ENCODE measurements around the gene PPT2. TPM values are rescaled to one million over a fixed set of nuclear protein-coding genes. Genes with fewer than 3 reads are reported as not detected.

PPT2 gene
- total RNA-seq, 4 donors from 2014 or later: 42.8 to 183 (median 72.2) TPM

DNA sequence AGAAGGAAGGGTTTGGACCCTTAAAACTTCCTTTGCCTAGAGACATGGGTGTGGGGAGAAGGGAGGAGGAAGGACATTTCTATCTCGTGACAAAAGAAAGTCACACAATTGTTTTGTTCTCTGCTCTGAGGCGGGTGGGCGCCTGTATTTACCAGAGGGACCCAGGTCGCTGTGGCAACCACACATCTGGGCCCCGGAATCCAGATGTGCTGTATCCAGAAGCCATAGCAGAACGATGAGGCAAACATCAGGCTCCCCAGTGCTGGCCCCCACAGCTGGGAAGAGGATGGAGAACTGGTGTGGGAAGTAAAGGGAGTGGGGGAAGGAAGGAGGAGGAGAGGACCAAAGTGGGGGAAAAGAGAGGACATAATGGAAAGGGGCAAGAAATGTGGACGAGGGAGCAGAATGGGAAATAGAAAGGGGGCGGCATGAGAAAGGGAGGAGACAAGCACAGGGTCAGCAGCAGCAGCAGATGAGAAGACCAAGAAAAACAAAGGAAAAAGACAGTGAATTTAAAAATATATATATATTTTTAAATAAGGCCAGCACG, 41.4 kb upstream of the PPT2 start:
- Histone ChIP-seq H3K9me3 (no peaks in the 10 kb centered on the region), H3K4me3 (no peak overlapping the region), H3K27ac (peak overlapping the region; percentile 92), H3K4me1 (peaks cover 67% of the 10 kb centered on the region), H3K27me3 (no peaks in the 10 kb centered on the region), H3K36me3 (peaks cover 22% of the 10 kb centered on the region)
- peak; percentile 91 to 92 for DNase-seq (ENCODE audit: low spot score in 2 of 2)
- TF ChIP-seq POLR2A (IDR thresholded peaks at IDR 0.05): no peak
- TF ChIP-seq, protein P1, sequence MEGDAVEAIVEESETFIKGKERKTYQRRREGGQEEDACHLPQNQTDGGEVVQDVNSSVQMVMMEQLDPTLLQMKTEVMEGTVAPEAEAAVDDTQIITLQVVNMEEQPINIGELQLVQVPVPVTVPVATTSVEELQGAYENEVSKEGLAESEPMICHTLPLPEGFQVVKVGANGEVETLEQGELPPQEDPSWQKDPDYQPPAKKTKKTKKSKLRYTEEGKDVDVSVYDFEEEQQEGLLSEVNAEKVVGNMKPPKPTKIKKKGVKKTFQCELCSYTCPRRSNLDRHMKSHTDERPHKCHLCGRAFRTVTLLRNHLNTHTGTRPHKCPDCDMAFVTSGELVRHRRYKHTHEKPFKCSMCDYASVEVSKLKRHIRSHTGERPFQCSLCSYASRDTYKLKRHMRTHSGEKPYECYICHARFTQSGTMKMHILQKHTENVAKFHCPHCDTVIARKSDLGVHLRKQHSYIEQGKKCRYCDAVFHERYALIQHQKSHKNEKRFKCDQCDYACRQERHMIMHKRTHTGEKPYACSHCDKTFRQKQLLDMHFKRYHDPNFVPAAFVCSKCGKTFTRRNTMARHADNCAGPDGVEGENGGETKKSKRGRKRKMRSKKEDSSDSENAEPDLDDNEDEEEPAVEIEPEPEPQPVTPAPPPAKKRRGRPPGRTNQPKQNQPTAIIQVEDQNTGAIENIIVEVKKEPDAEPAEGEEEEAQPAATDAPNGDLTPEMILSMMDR (IDR thresholded peaks at IDR 0.05): no peak
- TF ChIP-seq EP300 (IDR thresholded peaks at IDR 0.05): no peak
- peak in 2 of 3 donors; percentile 3 to 66 for TF ChIP-seq POLR2AphosphoS5 (IDR thresholded peaks at IDR 0.05)
- 48% methylated on average over 9 of the region's 9 CpGs for WGBS

DNA sequence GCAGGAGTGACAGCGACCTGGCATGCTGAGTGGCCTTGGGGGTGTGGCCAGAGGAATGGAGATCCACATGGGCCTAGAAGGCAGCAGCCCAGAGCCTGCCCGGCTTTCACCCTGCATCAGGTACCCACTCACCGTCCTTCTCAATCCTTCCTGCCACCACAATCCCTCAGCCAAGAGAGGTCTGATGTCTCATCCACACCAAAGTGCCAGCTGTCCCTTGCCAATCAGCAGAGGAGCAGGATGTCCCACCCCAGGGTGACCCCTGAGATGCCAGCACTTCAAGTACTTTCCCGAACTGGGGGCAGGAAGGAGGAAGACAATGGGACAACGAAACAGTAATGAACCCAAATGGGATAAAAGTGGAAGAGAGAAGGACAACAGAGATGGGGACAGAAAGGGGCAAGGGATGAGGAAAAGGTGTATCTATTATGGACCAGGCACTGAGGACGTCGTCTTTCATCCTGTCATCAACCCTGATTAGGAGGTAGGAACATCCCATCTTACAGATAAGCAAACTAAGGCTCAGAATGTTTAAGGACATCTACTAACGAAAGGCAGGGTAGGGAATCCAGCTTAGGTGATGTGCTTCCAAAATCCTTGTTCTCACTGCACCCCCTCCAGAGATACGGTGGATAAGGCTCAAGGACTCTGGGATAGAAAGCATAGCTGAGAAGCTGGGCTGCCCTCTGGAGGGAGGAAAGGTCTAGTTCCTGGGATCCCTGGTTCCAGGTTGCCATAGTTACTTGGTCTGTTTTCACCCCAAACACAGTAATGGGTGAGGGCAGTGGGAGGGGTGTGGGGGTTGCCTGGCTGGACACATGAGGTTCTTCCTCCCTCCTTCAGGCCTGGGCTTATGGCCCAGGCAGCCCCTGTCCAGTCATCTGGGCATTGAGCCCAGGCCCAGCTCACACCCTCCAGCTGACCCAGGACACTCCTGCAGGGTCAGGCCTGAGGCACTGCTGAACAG, 40.3 kb upstream of the PPT2 start:
- Histone ChIP-seq H3K4me1 (peaks cover 55% of the 10 kb centered on the region), H3K27me3 (no peaks in the 10 kb centered on the region), H3K9me3 (no peaks in the 10 kb centered on the region), H3K27ac (peak overlapping the region; percentile 92), H3K36me3 (peaks cover 34% of the 10 kb centered on the region), H3K4me3 (no peak overlapping the region)
- DNase-seq (ENCODE audit: low spot score in 2 of 2): peak; percentile 89 to 93
- TF ChIP-seq POLR2A (IDR thresholded peaks at IDR 0.05): no peak
- TF ChIP-seq POLR2AphosphoS5 (IDR thresholded peaks at IDR 0.05): peak in 1 of 3 donors; percentile 30
- no peak for TF ChIP-seq EP300 (IDR thresholded peaks at IDR 0.05)
- TF ChIP-seq, protein P1 (IDR thresholded peaks at IDR 0.05): peak in 1 of 2 donors; percentile 26
- 65% methylated on average over 9 of the region's 9 CpGs for WGBS

DNA sequence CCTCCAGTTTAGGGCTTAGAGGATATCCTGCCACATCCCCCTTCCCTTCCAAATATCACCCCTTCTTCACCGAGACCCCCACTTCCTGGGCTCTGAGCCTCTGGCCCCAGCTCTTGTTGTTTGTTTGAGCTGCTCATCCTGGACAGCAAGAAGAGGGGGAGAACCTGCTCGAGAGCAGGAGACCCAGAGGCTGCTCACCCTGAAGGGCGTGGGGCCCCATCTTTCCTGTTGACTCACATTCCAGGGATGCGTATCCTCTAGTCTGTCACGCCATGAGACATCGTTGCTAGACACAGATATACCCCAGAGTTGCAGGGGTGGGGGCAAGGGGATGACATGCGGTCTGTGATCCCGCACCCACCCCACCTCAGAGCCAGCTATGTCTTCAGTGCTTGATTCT, 39.1 kb upstream of the PPT2 start:
- WGBS: 58% methylated on average over 8 of the region's 8 CpGs
- peaks cover 44% of the 10 kb centered on the region for H3K36me3 ChIP-seq
- H3K4me1 ChIP-seq: peaks cover 54% of the 10 kb centered on the region
- no peaks in the 10 kb centered on the region for H3K27me3 ChIP-seq
- DNase-seq (ENCODE audit: low spot score in 2 of 2): peak in 1 of 2 donors; percentile 78
- H3K4me3 ChIP-seq: no peak overlapping the region
- TF ChIP-seq EP300 (IDR thresholded peaks at IDR 0.05) (no peak), POLR2A (IDR thresholded peaks at IDR 0.05) (no peak)
- H3K9me3 ChIP-seq: no peaks in the 10 kb centered on the region
- H3K27ac ChIP-seq: peak overlapping the region; percentile 92

DNA sequence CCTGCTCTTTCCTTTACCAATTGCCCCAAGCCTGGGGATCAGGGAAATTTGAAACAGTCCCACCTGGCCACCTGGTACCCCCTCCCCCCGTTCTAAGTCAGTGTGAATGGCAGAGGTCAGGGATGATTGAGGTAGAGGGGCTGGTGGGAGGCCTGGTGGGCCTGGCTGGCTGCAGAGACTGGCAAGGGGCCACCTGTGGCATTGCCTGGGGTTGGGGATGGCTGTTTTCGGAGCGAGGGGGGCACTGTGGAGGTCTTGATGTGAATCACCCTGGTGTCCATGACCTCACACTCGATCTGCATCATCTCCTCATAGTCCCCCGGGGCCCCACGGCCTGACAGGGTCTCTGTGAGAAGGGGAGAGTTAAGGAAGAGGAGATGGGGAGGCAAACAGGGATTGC, 38.3 kb upstream of the PPT2 start:
- H3K36me3 ChIP-seq: peaks cover 52% of the 10 kb centered on the region
- peaks cover 47% of the 10 kb centered on the region for H3K4me1 ChIP-seq
- H3K27me3 ChIP-seq: no peaks in the 10 kb centered on the region
- DNase-seq (ENCODE audit: low spot score in 2 of 2): no peak
- TF ChIP-seq EP300 (IDR thresholded peaks at IDR 0.05): no peak
- no peak for TF ChIP-seq POLR2AphosphoS5 (IDR thresholded peaks at IDR 0.05)
- TF ChIP-seq POLR2A (IDR thresholded peaks at IDR 0.05): no peak
- TF ChIP-seq, protein P1 (IDR thresholded peaks at IDR 0.05): no peak
- no peak overlapping the region for H3K4me3 ChIP-seq
- H3K27ac ChIP-seq: peak overlapping the region; percentile 13
- no peaks in the 10 kb centered on the region for H3K9me3 ChIP-seq
- 84% methylated on average over 6 of the region's 6 CpGs for WGBS

DNA sequence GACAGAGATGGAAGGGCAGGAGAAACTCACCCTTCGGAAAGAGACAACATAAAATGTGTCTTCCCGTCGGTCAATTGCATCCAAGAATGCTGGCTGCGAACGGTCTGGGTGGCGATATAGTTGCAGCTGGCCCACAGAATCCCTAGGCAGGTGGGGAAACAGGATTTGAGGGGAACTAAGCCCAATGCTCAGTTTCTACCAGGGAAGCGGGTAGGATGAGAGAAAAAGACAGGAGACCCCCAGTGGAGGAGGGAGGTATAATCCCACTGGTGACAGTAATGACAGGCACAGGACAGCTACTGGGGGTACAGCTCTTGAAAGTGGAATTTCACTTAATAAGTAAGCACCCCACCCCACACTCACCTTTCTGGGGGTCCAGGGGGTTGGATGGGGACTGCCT, 37.3 kb upstream of the PPT2 start:
- Histone ChIP-seq H3K27ac (no peak overlapping the region), H3K9me3 (no peaks in the 10 kb centered on the region), H3K27me3 (no peaks in the 10 kb centered on the region), H3K4me3 (no peak overlapping the region), H3K4me1 (peaks cover 37% of the 10 kb centered on the region), H3K36me3 (peaks cover 62% of the 10 kb centered on the region)
- no peak for DNase-seq (ENCODE audit: low spot score in 2 of 2)
- no peak for TF ChIP-seq POLR2AphosphoS5 (IDR thresholded peaks at IDR 0.05)
- TF ChIP-seq EP300 (IDR thresholded peaks at IDR 0.05): no peak
- TF ChIP-seq, protein P1 (IDR thresholded peaks at IDR 0.05): no peak
- TF ChIP-seq POLR2A (IDR thresholded peaks at IDR 0.05): no peak
- WGBS: 84% methylated on average over 7 of the region's 7 CpGs

All from suprapubic skin (tissue), 4 donors.